Liver (tissue), 9 donors: Measurements from ENCODE around the gene KIF6. TPM values are rescaled to one million over a fixed set of nuclear protein-coding genes. Genes with fewer than 3 reads are reported as not detected.

ENCODE experiments used
- DNase-seq: peaks from one replicate; pipeline ENCODE4 v3.0.0-alpha.2; 2017; ENCODE audit warnings: low spot score
- H3K27ac ChIP-seq, 2 donors: one replicate each; pipeline ENCODE4 v1.7.0; 2013; ENCODE audit warnings: inconsistent platforms in 2 of 2, low read length in 2 of 2, control low read depth in 1 of 2, low read depth in 1 of 2, mild to moderate bottlenecking in 1 of 2
- H3K27me3 ChIP-seq, 4 donors: one replicate each; pipeline versions ENCODE4 v1.6.1 to v1.7.0; 2013; ENCODE audit warnings: low read length in 3 of 4, inconsistent platforms in 1 of 4, mild to moderate bottlenecking in 1 of 4, moderate library complexity in 1 of 4; ENCODE audit not compliant: control insufficient read depth in 4 of 4, insufficient read depth in 4 of 4
- H3K36me3 ChIP-seq, 4 donors: one replicate each; pipeline versions ENCODE4 v1.6.1 to v1.7.0; 2013; ENCODE audit warnings: low read length in 3 of 4, mild to moderate bottlenecking in 3 of 4, low read depth in 1 of 4, moderate library complexity in 1 of 4; ENCODE audit not compliant: control insufficient read depth in 4 of 4, insufficient read depth in 3 of 4
- H3K4me1 ChIP-seq, 4 donors: one replicate each; pipeline versions ENCODE4 v1.6.1 to v1.7.0; 2013; ENCODE audit warnings: low read length in 3 of 4, mild to moderate bottlenecking in 3 of 4, moderate library complexity in 1 of 4; ENCODE audit not compliant: control insufficient read depth in 4 of 4, insufficient read depth in 4 of 4
- H3K4me3 ChIP-seq, 3 donors: one replicate each; pipeline versions ENCODE4 v1.6.1 to v1.7.0; 2013; ENCODE audit warnings: low read length in 3 of 3, control low read depth in 1 of 3, low read depth in 1 of 3, mild to moderate bottlenecking in 1 of 3
- H3K9ac ChIP-seq, 2 donors: one replicate each; pipeline ENCODE4 v1.7.0; 2013; ENCODE audit warnings: low read length in 2 of 2, mild to moderate bottlenecking in 2 of 2, moderate library complexity in 2 of 2, control low read depth in 1 of 2, low read depth in 1 of 2
- H3K9me3 ChIP-seq, 4 donors: one replicate each; pipeline versions ENCODE4 v1.6.1 to v1.7.0; 2013; ENCODE audit warnings: low read length in 3 of 4; ENCODE audit not compliant: control insufficient read depth in 4 of 4
- CTCF ChIP-seq: fragments of 150-350 bp; IDR thresholded peaks from 2 replicates; pipeline ENCODE4 v1.5.1; 2017; ENCODE audit warnings: improper control_type of control experiment, low read depth, low read length; ENCODE audit not compliant: missing input control
- FOXA1 ChIP-seq: IDR thresholded peaks from 2 replicates; pipeline ENCODE4 v1.6.1; 2016; ENCODE audit warnings: antibody characterized with exemption
- FOXA2 ChIP-seq: IDR thresholded peaks from 2 replicates; pipeline ENCODE4 v1.6.1; 2016; ENCODE audit warnings: antibody characterized with exemption
- GABPA ChIP-seq, 2 donors: IDR thresholded peaks in 1 of 2; conservative IDR thresholded peaks in 1 of 2; 2 replicates each; pipeline ENCODE4 v1.6.1; 2016; ENCODE audit warnings: antibody characterized with exemption in 2 of 2, mild to moderate bottlenecking in 1 of 2, moderate library complexity in 1 of 2
- HNF4G ChIP-seq: IDR thresholded peaks from 2 replicates; pipeline ENCODE4 v1.6.1; 2016; ENCODE audit warnings: antibody characterized with exemption
- JUND ChIP-seq, 2 donors: IDR thresholded peaks; 2 replicates each; pipeline ENCODE4 v1.6.1; 2016; ENCODE audit warnings: antibody characterized with exemption in 2 of 2
- MAX ChIP-seq: IDR thresholded peaks from 2 replicates; pipeline ENCODE4 v1.6.1; 2016; ENCODE audit warnings: antibody characterized with exemption
- NR2F2 ChIP-seq: IDR thresholded peaks from 2 replicates; pipeline ENCODE4 v1.6.1; 2016; ENCODE audit warnings: antibody characterized with exemption
- RAD21 ChIP-seq, 2 donors: IDR thresholded peaks; 2 replicates each; pipeline ENCODE4 v1.6.1; 2016; ENCODE audit warnings: antibody characterized with exemption in 2 of 2, mild to moderate bottlenecking in 2 of 2
- RXRA ChIP-seq, 2 donors: IDR thresholded peaks; 2 replicates each; pipeline ENCODE4 v1.6.1; 2017 to 2018; ENCODE audit warnings: antibody characterized with exemption in 2 of 2, mild to moderate bottlenecking in 1 of 2
- SP1 ChIP-seq: IDR thresholded peaks from 2 replicates; pipeline ENCODE4 v1.6.1; 2018; ENCODE audit warnings: antibody characterized with exemption, mild to moderate bottlenecking
- YY1 ChIP-seq: IDR thresholded peaks from 2 replicates; pipeline ENCODE4 v1.6.1; 2016; ENCODE audit warnings: antibody characterized with exemption, mild to moderate bottlenecking
- ZBTB33 ChIP-seq: IDR thresholded peaks from 2 replicates; pipeline ENCODE4 v1.6.1; 2016; ENCODE audit warnings: antibody characterized with exemption
- WGBS: extraction: QIAGEN DNeasy Blood & Tissue Kit; methylation state at CpG from one replicate; pipeline ENCODE4 v1.1.7; 2013; 5-methylcytosine and 5-hydroxymethylcytosine counted together
- polyA plus RNA-seq, 2 donors: library from polyadenylated mRNA; stranded (reverse) in 1 of 2; unstranded in 1 of 2; fragments of 200-250 nt in 1 of 2; fragments of >200 nt in 1 of 2; fragmentation: Nextera tagmentation in 1 of 2; extraction: Ambion mirVana in 1 of 2; gene quantifications; one replicate each; pipeline versions ENCODE4 v1.2.1 to v1.2.3, GENCODE V29; 2013 to 2015
- total RNA-seq, 2 donors: library from RNA; depleted of rRNA; stranded (reverse); fragments of >200 nt; gene quantifications; one replicate each; pipeline ENCODE4 v1.2.3, GENCODE V29; 2014
- donor health status: healthy.
- donor health status: healthy.
- donor health status: healthy.
- donor health status: healthy.
- donor health status: healthy.

Gene KIF6
- total and polyA plus RNA-seq, 4 donors = 0.17 to 7.5 (median 0.29) TPM

GRCh38 chr6:39320363-39320984 lies 404.7 kb downstream of the KIF6 start:
- H3K27ac ChIP-seq = peak overlapping the region in 1 of 2 donors; percentile 0
- no peaks in the 10 kb centered on the region for H3K36me3 ChIP-seq
- H3K9me3 ChIP-seq = no peaks in the 10 kb centered on the region
- H3K9ac ChIP-seq = no peak overlapping the region
- H3K4me3 ChIP-seq = no peak overlapping the region
- peaks cover 0 to 2% (median 0%) of the 10 kb centered on the region in 4 donors for H3K27me3 ChIP-seq
- peak; percentile 9 for TF ChIP-seq NR2F2
- no peak for TF ChIP-seq JUND (IDR thresholded peaks at IDR 0.05)
- no peak for DNase-seq
- WGBS = 72% methylated on average over 10 of the region's 10 CpGs
- no peaks in the 10 kb centered on the region for H3K4me1 ChIP-seq

- peaks cover 0 to 2% (median 0%) of the 10 kb centered on the region in 4 donors for H3K27me3 ChIP-seq
- H3K36me3 ChIP-seq = no peaks in the 10 kb centered on the region
- 74% methylated on average over 13 of the region's 13 CpGs for WGBS
- TF ChIP-seq SP1 (peak; percentile 24), NR2F2 (peak; percentile 85), FOXA2 (no peak), RXRA (IDR thresholded peaks at IDR 0.05) (peak in 1 of 2 donors; percentile 42)
- no peak for DNase-seq
- H3K27ac ChIP-seq = peak overlapping the region in 1 of 2 donors; percentile 0
- H3K9ac ChIP-seq = no peak overlapping the region
- no peaks in the 10 kb centered on the region for H3K4me1 ChIP-seq
- H3K4me3 ChIP-seq = no peak overlapping the region
- H3K9me3 ChIP-seq = no peaks in the 10 kb centered on the region
Observed at GRCh38 chr6:39319621-39320362, 405.4 kb downstream of the KIF6 start.

- Histone ChIP-seq H3K9me3 (no peaks in the 10 kb centered on the region), H3K4me1 (peaks cover 0 to 20% (median 16%) of the 10 kb centered on the region in 4 donors), H3K9ac (no peak overlapping the region), H3K36me3 (no peaks in the 10 kb centered on the region), H3K27ac (no peak overlapping the region), H3K4me3 (no peak overlapping the region), H3K27me3 (peaks cover 0 to 6% (median 1%) of the 10 kb centered on the region in 4 donors)
- TF ChIP-seq NR2F2 = no peak
- no peak for TF ChIP-seq CTCF
- no peak for TF ChIP-seq MAX
- TF ChIP-seq FOXA2 = no peak
- no peak for TF ChIP-seq SP1
- no peak for TF ChIP-seq RXRA (IDR thresholded peaks at IDR 0.05)
- DNase-seq = no peak
- 90% methylated on average over 3 of the region's 3 CpGs for WGBS
Observed at GRCh38 chr6:39317256-39317655, 408.0 kb downstream of the KIF6 start.

GRCh38 chr6:39314273-39314795 lies 410.9 kb downstream of the KIF6 start, which contains the start of gene KCNK17:
Gene KCNK17, minus strand, starts transcription at chr6:39314419. Its CDS starts 99 bp downstream, at chr6:39314320.
- Histone ChIP-seq H3K9me3 (no peaks in the 10 kb centered on the region), H3K4me3 (peak within 1 kb of the TSS in 1 of 3 donors; percentile 31), H3K36me3 (no peaks in the 10 kb centered on the region), H3K9ac (no peak within 1 kb of the TSS), H3K27me3 (peaks cover 0 to 6% (median 0%) of the 10 kb centered on the region in 4 donors), H3K4me1 (peaks cover 0 to 20% (median 16%) of the 10 kb centered on the region in 4 donors), H3K27ac (no peak within 1 kb of the TSS)
- DNase-seq = no peak
- 17% methylated on average over 28 of the region's 28 CpGs for WGBS
- no peak for TF ChIP-seq GABPA (IDR thresholded peaks at IDR 0.05 in 1 of 2, conservative IDR thresholded peaks at IDR 0.05 in 1 of 2)
- no peak for TF ChIP-seq RAD21 (IDR thresholded peaks at IDR 0.05)
- TF ChIP-seq MAX = no peak
- no peak for TF ChIP-seq YY1
- TF ChIP-seq CTCF = no peak
- no peak for TF ChIP-seq JUND (IDR thresholded peaks at IDR 0.05)
- TF ChIP-seq HNF4G = no peak
- no peak for TF ChIP-seq ZBTB33
- TF ChIP-seq FOXA1 = no peak
